Measurements from ENCODE around the gene PPFIA3.

PPFIA3 gene

GRCh38 chr19:49155005-49155819 lies 35.9 kb downstream of the PPFIA3 start, which contains the start of gene HRC:
Gene HRC, minus strand, starts transcription at chr19:49155396. Its CDS starts 159 bp downstream, at chr19:49155237.
- in situ Hi-C loops (cut with MboI; ENCODE audit: low pct_unique_long_range_greater_than_20kb, low sequenced_read_pairs, unreplicated experiment) = no loop called here
- no peak for TF ChIP-seq CTCF (IDR thresholded peaks at IDR 0.05; ENCODE audit: extremely low read depth, insufficient read depth, missing control alignments)

GRCh38 chr19:49155820-49156346 lies 36.5 kb downstream of the PPFIA3 start:
- DNase-seq (ENCODE audit: low spot score) = no peak
- in situ Hi-C loops (cut with MboI; ENCODE audit: low pct_unique_long_range_greater_than_20kb, low sequenced_read_pairs, unreplicated experiment) = no loop called here
- TF ChIP-seq CTCF (IDR thresholded peaks at IDR 0.05; ENCODE audit: extremely low read depth, insufficient read depth, missing control alignments) = no peak

More at GRCh38 chr19:49155005-49155819, 35.9 kb downstream of the PPFIA3 start, which contains the start of gene HRC:
- no peak for DNase-seq (ENCODE audit: low spot score)

GRCh38 chr19:49157445-49158224 lies 38.3 kb downstream of the PPFIA3 start, which contains the start of gene TRPM4:
Gene TRPM4, plus strand, starts transcription at chr19:49157792. Its CDS starts 75 bp downstream, at chr19:49157867.
- in situ Hi-C loops (cut with MboI; ENCODE audit: low pct_unique_long_range_greater_than_20kb, low sequenced_read_pairs, unreplicated experiment) = no loop called here
- no peak for DNase-seq (ENCODE audit: low spot score)
- TF ChIP-seq CTCF (IDR thresholded peaks at IDR 0.05; ENCODE audit: extremely low read depth, insufficient read depth, missing control alignments) = no peak

GRCh38 chr19:49160450-49161189 lies 41.3 kb downstream of the PPFIA3 start:
- DNase-seq (ENCODE audit: low spot score) = no peak
- in situ Hi-C loops (cut with MboI; ENCODE audit: low pct_unique_long_range_greater_than_20kb, low sequenced_read_pairs, unreplicated experiment) = no loop called here
- no peak for TF ChIP-seq CTCF (IDR thresholded peaks at IDR 0.05; ENCODE audit: extremely low read depth, insufficient read depth, missing control alignments)

- DNase-seq (ENCODE audit: low spot score) = no peak
- TF ChIP-seq CTCF (IDR thresholded peaks at IDR 0.05; ENCODE audit: extremely low read depth, insufficient read depth, missing control alignments) = no peak
- in situ Hi-C loops (cut with MboI; ENCODE audit: low pct_unique_long_range_greater_than_20kb, low sequenced_read_pairs, unreplicated experiment) = no loop called here
Measured at GRCh38 chr19:49161987-49162386, 42.6 kb downstream of the PPFIA3 start.

Measured in GM13977 (cell line).